ENCODE measurements around the gene KLF3. TPM values are rescaled to one million over a fixed set of nuclear protein-coding genes. Genes with fewer than 3 reads are reported as not detected.

The KLF3 gene
- total RNA-seq, 2 donors from 2014 or later: 47.7 to 55.4 TPM

DNA sequence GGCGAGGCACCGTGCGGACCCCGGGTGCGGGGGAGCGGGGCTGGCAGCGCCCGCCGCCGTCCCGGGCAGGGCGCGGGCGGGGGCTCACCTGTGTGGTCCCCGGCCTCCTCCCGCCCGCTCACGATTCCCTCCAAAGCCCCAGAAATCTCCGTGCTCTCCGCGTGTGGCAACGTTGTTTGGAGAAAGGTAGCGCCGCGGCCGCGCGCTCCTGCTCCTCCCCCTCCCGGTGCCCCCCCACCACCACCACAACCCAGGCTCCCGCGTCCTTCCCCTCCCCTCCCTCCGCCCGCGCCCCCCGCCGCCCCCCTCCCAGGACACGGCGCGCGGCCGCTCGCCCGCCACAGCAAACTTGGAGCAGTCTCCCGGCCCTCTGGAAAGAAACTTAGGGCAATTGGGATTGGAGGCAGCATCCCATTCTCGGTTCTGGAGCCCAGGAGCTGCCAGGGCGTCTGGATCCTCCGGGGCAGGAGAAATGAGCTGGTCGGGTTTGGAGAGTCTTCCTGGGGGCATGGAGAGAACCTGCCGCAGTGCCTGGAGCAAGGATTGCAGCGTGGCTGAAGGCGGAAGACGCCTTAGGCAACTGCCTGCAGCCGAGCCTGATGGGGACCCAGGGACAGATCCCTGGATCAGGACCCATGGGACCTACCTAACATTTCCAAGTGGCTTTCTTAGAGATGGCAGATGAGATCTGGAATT, 855 bp downstream of the KLF3 start:
- DNase-seq (ENCODE audit: low spot score): peak; percentile 73
- H3K27ac ChIP-seq: peak overlapping the region; percentile 99
- H3K4me1 ChIP-seq (replicated peaks): peaks cover 6% of the 10 kb centered on the region
- intact Hi-C loops (cut with DNase I): loop anchor here (5.0 kb wide), 1 partner anchor 43 kb away; no protein-coding TSS in a partner anchor
- peak overlapping the region; percentile 99 for H3K4me3 ChIP-seq
- under 1% methylated on average over 41 of the region's 53 CpGs for WGBS
- no peaks in the 10 kb centered on the region for H3K9me3 ChIP-seq
- H3K27me3 ChIP-seq (replicated peaks; ENCODE audit: insufficient read depth): no peaks in the 10 kb centered on the region
- H3K36me3 ChIP-seq: no peaks in the 10 kb centered on the region
- TF ChIP-seq POLR2AphosphoS5 (IDR thresholded peaks at IDR 0.05) (peak; percentile 29), POLR2A (IDR thresholded peaks at IDR 0.05) (peak; percentile 22)
- TF ChIP-seq, protein P1, sequence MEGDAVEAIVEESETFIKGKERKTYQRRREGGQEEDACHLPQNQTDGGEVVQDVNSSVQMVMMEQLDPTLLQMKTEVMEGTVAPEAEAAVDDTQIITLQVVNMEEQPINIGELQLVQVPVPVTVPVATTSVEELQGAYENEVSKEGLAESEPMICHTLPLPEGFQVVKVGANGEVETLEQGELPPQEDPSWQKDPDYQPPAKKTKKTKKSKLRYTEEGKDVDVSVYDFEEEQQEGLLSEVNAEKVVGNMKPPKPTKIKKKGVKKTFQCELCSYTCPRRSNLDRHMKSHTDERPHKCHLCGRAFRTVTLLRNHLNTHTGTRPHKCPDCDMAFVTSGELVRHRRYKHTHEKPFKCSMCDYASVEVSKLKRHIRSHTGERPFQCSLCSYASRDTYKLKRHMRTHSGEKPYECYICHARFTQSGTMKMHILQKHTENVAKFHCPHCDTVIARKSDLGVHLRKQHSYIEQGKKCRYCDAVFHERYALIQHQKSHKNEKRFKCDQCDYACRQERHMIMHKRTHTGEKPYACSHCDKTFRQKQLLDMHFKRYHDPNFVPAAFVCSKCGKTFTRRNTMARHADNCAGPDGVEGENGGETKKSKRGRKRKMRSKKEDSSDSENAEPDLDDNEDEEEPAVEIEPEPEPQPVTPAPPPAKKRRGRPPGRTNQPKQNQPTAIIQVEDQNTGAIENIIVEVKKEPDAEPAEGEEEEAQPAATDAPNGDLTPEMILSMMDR (IDR thresholded peaks at IDR 0.05): no peak

DNA sequence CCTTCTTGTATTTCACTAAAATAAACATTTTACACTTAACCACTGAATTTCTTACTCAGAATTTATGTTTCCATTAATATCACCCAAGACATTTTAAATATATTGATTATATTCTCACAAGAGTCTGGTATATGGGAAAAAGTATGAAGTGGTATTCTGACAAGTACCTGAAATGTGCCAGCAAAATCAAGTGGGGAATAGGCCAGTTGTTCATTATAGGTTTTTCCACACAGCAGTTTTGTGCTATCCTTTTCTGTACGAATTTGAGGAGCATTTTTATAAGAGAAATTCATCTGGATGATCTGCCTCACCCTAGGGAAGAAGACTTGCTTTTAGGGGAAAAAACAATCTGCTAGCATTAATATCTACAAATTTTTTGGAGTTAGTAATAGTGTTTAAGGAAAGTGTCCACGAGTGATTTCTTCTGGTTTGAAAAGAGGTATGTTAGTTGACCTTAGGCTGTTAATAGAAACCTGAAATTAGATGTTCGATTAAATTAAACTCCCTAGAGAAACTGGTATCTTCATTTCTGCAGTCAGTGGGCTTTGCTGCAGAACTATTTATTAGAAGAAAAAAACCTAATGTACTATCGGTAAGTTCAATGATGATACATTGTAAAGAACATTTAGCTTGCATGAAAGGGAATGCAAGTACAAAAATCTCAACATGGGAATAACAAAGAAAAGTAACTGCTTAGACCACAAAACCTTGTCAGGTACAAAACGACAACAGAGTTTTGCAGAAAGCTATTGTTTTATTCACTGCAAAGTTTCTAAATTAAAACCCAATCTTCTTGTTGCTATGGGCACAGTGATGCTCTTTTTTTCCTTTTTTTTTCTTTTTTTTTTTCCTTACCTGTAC, 1.8 kb downstream of the KLF3 start:
- DNase-seq (ENCODE audit: low spot score): no peak
- peak overlapping the region; percentile 99 for H3K4me3 ChIP-seq
- H3K36me3 ChIP-seq: no peaks in the 10 kb centered on the region
- TF ChIP-seq POLR2AphosphoS5 (IDR thresholded peaks at IDR 0.05) (no peak), POLR2A (IDR thresholded peaks at IDR 0.05) (no peak)
- TF ChIP-seq, protein P1 (IDR thresholded peaks at IDR 0.05): no peak
- no peaks in the 10 kb centered on the region for H3K27me3 ChIP-seq (replicated peaks; ENCODE audit: insufficient read depth)
- no peaks in the 10 kb centered on the region for H3K9me3 ChIP-seq
- peak overlapping the region; percentile 99 for H3K27ac ChIP-seq
- H3K4me1 ChIP-seq (replicated peaks): peaks cover 14% of the 10 kb centered on the region
- intact Hi-C loops (cut with DNase I): no loop called here
- WGBS: 5% methylated on average over 5 of the region's 5 CpGs

DNA sequence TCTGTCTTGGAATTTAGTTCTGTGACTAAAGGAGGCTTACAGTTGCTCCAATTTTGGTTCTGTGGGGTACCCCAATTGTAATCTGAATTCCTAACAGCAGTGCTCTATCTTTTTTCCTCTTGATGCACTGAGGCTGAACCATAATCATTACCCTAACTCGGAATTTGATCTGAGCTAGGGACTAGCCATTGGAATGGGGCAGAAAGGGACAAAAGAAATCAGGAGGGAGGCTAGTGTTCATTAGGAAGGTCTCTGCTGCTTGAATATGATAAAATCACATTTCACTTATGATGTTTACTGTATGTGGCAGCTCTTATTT, 2.7 kb downstream of the KLF3 start:
- Histone ChIP-seq H3K27me3 (replicated peaks; ENCODE audit: insufficient read depth) (no peaks in the 10 kb centered on the region), H3K9me3 (no peaks in the 10 kb centered on the region), H3K4me1 (replicated peaks) (peaks cover 20% of the 10 kb centered on the region), H3K27ac (peak overlapping the region; percentile 99), H3K36me3 (no peaks in the 10 kb centered on the region), H3K4me3 (peak overlapping the region; percentile 19 to 99)
- WGBS: 8% methylated on average over 1 of the region's 1 CpG
- TF ChIP-seq POLR2AphosphoS5 (IDR thresholded peaks at IDR 0.05) (no peak), POLR2A (IDR thresholded peaks at IDR 0.05) (no peak)
- TF ChIP-seq, protein P1 (IDR thresholded peaks at IDR 0.05): peak in 1 of 4 experiments; percentile 3
- DNase-seq (ENCODE audit: low spot score): no peak
- intact Hi-C loops (cut with DNase I): no loop called here

DNA sequence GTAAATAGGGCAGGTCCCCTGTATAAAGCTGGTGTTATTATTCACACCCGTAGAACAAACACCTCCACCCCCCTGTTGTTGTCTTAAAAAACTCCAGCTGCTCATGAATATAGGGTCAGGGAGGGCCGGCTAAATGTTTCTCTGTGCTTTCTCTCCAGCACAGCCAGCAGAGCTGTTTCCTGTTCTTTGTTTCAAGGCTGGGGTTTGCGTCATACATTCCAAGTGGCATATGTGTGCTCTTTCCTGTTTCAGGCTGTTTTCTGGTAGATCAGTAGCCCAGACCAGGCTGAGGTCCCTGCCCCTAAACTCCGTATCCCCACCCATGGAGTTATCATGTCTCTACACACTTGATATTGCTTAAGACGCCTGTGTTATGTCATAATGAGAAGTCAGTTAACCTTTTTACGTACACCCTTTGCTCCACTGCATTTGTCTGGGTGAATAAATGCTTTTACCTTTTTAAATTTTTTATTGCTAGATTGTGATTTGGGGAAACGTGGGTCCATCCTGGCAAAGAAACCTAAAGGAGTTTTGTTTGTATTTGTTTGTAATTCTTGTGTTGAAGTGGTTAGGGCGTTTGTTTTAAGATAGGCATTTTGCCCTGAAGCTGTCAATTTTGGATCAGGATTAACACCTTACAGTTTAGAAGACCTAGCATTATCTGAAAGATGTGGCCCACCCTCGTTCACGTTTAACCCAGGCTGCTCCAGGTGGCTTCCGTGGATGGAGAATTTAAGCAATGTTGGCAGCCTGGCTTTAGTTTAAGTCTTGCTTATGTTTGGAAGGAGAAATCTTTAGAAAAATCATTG, 3.3 kb downstream of the KLF3 start:
- Histone ChIP-seq H3K27ac (peak overlapping the region; percentile 99), H3K27me3 (replicated peaks; ENCODE audit: insufficient read depth) (no peaks in the 10 kb centered on the region), H3K9me3 (no peaks in the 10 kb centered on the region), H3K4me3 (peak overlapping the region; percentile 19 to 99), H3K36me3 (no peaks in the 10 kb centered on the region), H3K4me1 (replicated peaks) (peaks cover 23% of the 10 kb centered on the region)
- DNase-seq (ENCODE audit: low spot score): peak; percentile 88
- peak; percentile 82 for TF ChIP-seq POLR2A (IDR thresholded peaks at IDR 0.05)
- TF ChIP-seq POLR2AphosphoS5 (IDR thresholded peaks at IDR 0.05): peak; percentile 93
- TF ChIP-seq, protein P1 (IDR thresholded peaks at IDR 0.05): no peak
- intact Hi-C loops (cut with DNase I): no loop called here
- whole genome bisulfite sequencing: 5% methylated on average over 11 of the region's 11 CpGs
